Smooth muscle cell (in vitro differentiated cells): ENCODE data around the gene RMI1. TPM values are rescaled to one million over a fixed set of nuclear protein-coding genes. Genes with fewer than 3 reads are reported as not detected.
A peak's percentile ranks its signal among the peaks of the same experiment; 100 is the strongest.

Experiments used
- DNase-seq: peaks from one replicate; lab custom pipeline; 2025; ENCODE audit not compliant: unreplicated experiment; lab: John Stamatoyannopoulos, UW
- H2AFZ ChIP-seq: fragments of 200-600 bp; sonication (generic); 2 replicates; pipeline ENCODE4 v1.6.0; 2016; ENCODE audit warnings: antibody characterized with exemption, low read depth, mild to moderate bottlenecking
- H3F3A ChIP-seq: fragments of 200-600 bp; sonication (generic); 2 replicates; pipeline ENCODE4 v1.6.0; 2017; ENCODE audit warnings: antibody characterized with exemption, low read depth
- H3K27ac ChIP-seq: fragments of 200-600 bp; sonication (generic); 2 replicates; pipeline ENCODE4 v1.5.1; 2016; ENCODE audit warnings: low read depth, mild to moderate bottlenecking
- H3K27me3 ChIP-seq: fragments of 200-600 bp; sonication (generic); 2 replicates; pipeline ENCODE4 v1.6.1; 2016; ENCODE audit warnings: low read depth, mild to moderate bottlenecking
- H3K36me3 ChIP-seq: fragments of 200-600 bp; sonication (generic); 2 replicates; pipeline ENCODE4 v1.5.1; 2016; ENCODE audit warnings: low read depth
- H3K4me1 ChIP-seq: fragments of 200-600 bp; sonication (generic); 2 replicates; pipeline ENCODE4 v1.5.1; 2016; ENCODE audit warnings: low read depth
- H3K4me2 ChIP-seq: fragments of 200-600 bp; sonication (generic); 2 replicates; pipeline ENCODE4 v1.6.0; 2016; ENCODE audit warnings: mild to moderate bottlenecking
- H3K4me3 ChIP-seq: fragments of 200-600 bp; sonication (generic); 2 replicates; pipeline ENCODE4 v1.5.1; 2016; ENCODE audit warnings: mild to moderate bottlenecking
- H3K79me2 ChIP-seq: fragments of 200-600 bp; sonication (generic); 2 replicates; pipeline ENCODE4 v1.6.0; 2016; ENCODE audit warnings: low read depth, mild to moderate bottlenecking
- H3K9ac ChIP-seq: fragments of 200-600 bp; sonication (generic); 2 replicates; pipeline ENCODE4 v1.6.0; 2016; ENCODE audit warnings: low read depth
- H3K9me3 ChIP-seq: fragments of 200-600 bp; sonication (generic); replicated peaks from 2 replicates; pipeline ENCODE4 v1.5.1; 2016; ENCODE audit warnings: low read depth
- H4K20me1 ChIP-seq: fragments of 200-600 bp; sonication (generic); 2 replicates; pipeline ENCODE4 v1.6.0; 2016; ENCODE audit warnings: low read depth
- CTCF ChIP-seq: fragments of 200-600 bp; sonication (generic); IDR thresholded peaks from 2 replicates; pipeline ENCODE4 v1.5.1; 2017; ENCODE audit warnings: borderline replicate concordance, mild to moderate bottlenecking, antibody characterized with exemption; ENCODE audit not compliant: insufficient read depth, poor library complexity, severe bottlenecking
- WGBS: methylation state at CpG from one replicate; pipeline ENCODE4 v1.1.7; 2016; ENCODE audit warnings: low lambda C conversion rate; 5-methylcytosine and 5-hydroxymethylcytosine counted together
- polyA plus RNA-seq: library from polyadenylated mRNA; unstranded; fragments of >200 nt; fragmentation: Nextera tagmentation; extraction: Ambion mirVana; gene quantifications from 2 replicates; pipeline ENCODE4 v1.2.1, GENCODE V29; 2016
- total RNA-seq: library from RNA; depleted of rRNA; stranded (reverse); fragments of >200 nt; gene quantifications from 2 replicates; pipeline ENCODE4 v1.2.3, GENCODE V29; 2014

RMI1 gene
- total and polyA plus RNA-seq, 2 experiments from 2014 or later = 3.2 to 11.1 TPM

GRCh38 chr9:83933790-83934189 is 46.8 kb upstream of the RMI1 start:
- Histone ChIP-seq H3K27me3 (no peaks in the 10 kb centered on the region), H3K36me3 (no peaks in the 10 kb centered on the region), H3F3A (no peaks in the 10 kb centered on the region), H3K4me2 (no peak overlapping the region), H3K27ac (no peak overlapping the region), H3K4me1 (peaks cover 18% of the 10 kb centered on the region), H4K20me1 (no peaks in the 10 kb centered on the region), H3K9ac (no peak overlapping the region), H3K4me3 (no peak overlapping the region), H2AFZ (peak overlapping the region; percentile 58), H3K79me2 (no peaks in the 10 kb centered on the region), H3K9me3 (no peaks in the 10 kb centered on the region)
- no peak for DNase-seq
- WGBS = 55% methylated on average over 3 of the region's 3 CpGs
- TF ChIP-seq CTCF = no peak

GRCh38 chr9:83934569-83935275 is 45.9 kb upstream of the RMI1 start:
- no peak overlapping the region for H3K27ac ChIP-seq
- H2AFZ ChIP-seq = no peak overlapping the region
- H3K9ac ChIP-seq = no peak overlapping the region
- no peaks in the 10 kb centered on the region for H3F3A ChIP-seq
- TF ChIP-seq CTCF = no peak
- H3K4me2 ChIP-seq = no peak overlapping the region
- H3K4me3 ChIP-seq = no peak overlapping the region
- no peaks in the 10 kb centered on the region for H4K20me1 ChIP-seq
- no peak for DNase-seq
- H3K79me2 ChIP-seq = no peaks in the 10 kb centered on the region
- H3K9me3 ChIP-seq = no peaks in the 10 kb centered on the region
- H3K27me3 ChIP-seq = no peaks in the 10 kb centered on the region
- H3K36me3 ChIP-seq = no peaks in the 10 kb centered on the region
- WGBS = 87% methylated on average over 5 of the region's 5 CpGs
- H3K4me1 ChIP-seq = peaks cover 18% of the 10 kb centered on the region

DNA sequence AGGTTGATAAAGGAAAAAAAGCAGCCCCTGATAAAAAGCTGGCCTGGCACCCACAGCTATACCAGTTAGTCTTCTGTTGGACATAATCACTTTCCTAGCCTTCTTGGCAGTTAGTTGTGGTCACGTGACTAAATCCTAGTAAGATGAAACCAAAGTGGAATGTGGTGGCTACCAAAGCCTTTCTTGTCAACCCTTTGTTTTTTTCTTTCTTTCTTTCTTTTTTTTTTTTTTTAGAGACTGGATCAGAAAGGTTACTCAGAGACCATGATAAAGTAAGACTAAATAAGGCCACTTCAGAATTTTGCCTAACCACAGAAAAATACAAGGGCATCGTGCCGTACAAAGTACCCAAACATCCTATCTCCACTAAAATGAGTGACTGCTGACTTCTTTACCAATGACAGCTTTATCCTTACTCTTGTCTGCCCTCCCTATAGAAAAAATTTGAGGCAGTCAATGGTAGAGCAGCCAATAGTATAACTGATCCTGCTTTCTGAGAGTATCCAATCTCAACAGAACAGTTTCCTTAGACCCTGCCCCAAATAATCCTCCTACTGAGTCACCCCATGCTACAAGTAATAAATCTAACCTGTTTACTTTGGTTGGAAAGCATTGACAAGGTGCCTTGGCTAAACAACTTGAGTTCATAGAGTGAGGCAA is 45.2 kb upstream of the RMI1 start:
- Histone ChIP-seq H3K27ac (no peak overlapping the region), H3K27me3 (no peaks in the 10 kb centered on the region), H3K79me2 (no peaks in the 10 kb centered on the region), H4K20me1 (no peaks in the 10 kb centered on the region), H3K4me2 (no peak overlapping the region), H3F3A (no peaks in the 10 kb centered on the region), H3K4me3 (no peak overlapping the region), H3K9ac (no peak overlapping the region), H3K36me3 (no peaks in the 10 kb centered on the region), H2AFZ (no peak overlapping the region), H3K4me1 (peaks cover 18% of the 10 kb centered on the region), H3K9me3 (no peaks in the 10 kb centered on the region)
- 65% methylated on average over 3 of the region's 3 CpGs for WGBS
- TF ChIP-seq CTCF = no peak
- DNase-seq = no peak
